WTC11 (cell line): ENCODE data around the gene TNRC18.

ENCODE experiments used
- AFF4 ChIP-seq: sonication (generic); formaldehyde crosslinking; IDR thresholded peaks from 2 replicates; pipeline ENCODE4 v1.8.1; 2023; ENCODE audit warnings: mild to moderate bottlenecking, missing genetic modification reagents, borderline replicate concordance
- CTCF ChIP-seq: fragments of 200-600 bp; IDR thresholded peaks from 2 replicates; pipeline ENCODE4 v1.8.0; 2022; ENCODE audit warnings: antibody characterized with exemption
- ESRRA ChIP-seq: sonication (generic); formaldehyde crosslinking; IDR thresholded peaks from 2 replicates; pipeline ENCODE4 v1.8.1; 2022; ENCODE audit warnings: mild to moderate bottlenecking, missing genetic modification reagents, borderline replicate concordance
- IRF1 ChIP-seq: sonication (generic); formaldehyde crosslinking; IDR thresholded peaks from 2 replicates; pipeline ENCODE4 v1.8.0; 2023; ENCODE audit warnings: missing genetic modification reagents
- IRF2 ChIP-seq: sonication (generic); formaldehyde crosslinking; IDR thresholded peaks from 2 replicates; pipeline ENCODE4 v1.8.0; 2022; ENCODE audit warnings: low read depth, missing genetic modification reagents, borderline replicate concordance
- MAX ChIP-seq: sonication (generic); formaldehyde crosslinking; IDR thresholded peaks from 2 replicates; pipeline ENCODE4 v1.8.0; 2022; ENCODE audit warnings: mild to moderate bottlenecking, missing genetic modification reagents
- NR3C1 ChIP-seq: sonication (generic); formaldehyde crosslinking; conservative IDR thresholded peaks from 2 replicates; pipeline ENCODE4 v1.8.1; 2023; ENCODE audit warnings: low read depth, mild to moderate bottlenecking, missing genetic modification reagents
- TF ChIP-seq, protein P1 (sequence below): sonication (generic); formaldehyde crosslinking; conservative IDR thresholded peaks from 2 replicates; pipeline ENCODE4 v1.8.1; 2023; ENCODE audit warnings: mild to moderate bottlenecking, low read depth, missing genetic modification reagents, moderate library complexity

DNA sequence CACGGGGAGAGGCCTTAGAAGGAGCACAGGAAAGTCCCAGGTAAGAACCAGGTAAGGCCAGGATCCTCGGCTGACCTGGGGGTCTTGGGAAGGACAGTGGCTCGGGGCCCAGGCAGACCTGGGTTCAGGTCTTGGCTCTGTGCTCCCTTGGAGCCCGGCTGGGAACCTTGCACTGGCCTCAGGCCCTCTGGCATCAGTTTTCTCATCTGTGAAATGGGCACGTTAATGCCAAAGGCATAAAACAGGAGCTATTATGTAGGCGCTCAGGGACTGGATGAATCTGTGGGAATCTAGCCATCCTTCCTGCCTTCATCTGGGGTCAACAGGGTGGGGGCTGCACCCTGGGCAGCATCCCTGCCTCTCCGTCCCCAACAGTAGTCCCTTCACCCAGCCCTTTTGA, 149.2 kb downstream of the TNRC18 start:
- TF ChIP-seq CTCF: no peak
- no peak for TF ChIP-seq NR3C1 (CRISPR knock-in tag)
- TF ChIP-seq, protein P1, sequence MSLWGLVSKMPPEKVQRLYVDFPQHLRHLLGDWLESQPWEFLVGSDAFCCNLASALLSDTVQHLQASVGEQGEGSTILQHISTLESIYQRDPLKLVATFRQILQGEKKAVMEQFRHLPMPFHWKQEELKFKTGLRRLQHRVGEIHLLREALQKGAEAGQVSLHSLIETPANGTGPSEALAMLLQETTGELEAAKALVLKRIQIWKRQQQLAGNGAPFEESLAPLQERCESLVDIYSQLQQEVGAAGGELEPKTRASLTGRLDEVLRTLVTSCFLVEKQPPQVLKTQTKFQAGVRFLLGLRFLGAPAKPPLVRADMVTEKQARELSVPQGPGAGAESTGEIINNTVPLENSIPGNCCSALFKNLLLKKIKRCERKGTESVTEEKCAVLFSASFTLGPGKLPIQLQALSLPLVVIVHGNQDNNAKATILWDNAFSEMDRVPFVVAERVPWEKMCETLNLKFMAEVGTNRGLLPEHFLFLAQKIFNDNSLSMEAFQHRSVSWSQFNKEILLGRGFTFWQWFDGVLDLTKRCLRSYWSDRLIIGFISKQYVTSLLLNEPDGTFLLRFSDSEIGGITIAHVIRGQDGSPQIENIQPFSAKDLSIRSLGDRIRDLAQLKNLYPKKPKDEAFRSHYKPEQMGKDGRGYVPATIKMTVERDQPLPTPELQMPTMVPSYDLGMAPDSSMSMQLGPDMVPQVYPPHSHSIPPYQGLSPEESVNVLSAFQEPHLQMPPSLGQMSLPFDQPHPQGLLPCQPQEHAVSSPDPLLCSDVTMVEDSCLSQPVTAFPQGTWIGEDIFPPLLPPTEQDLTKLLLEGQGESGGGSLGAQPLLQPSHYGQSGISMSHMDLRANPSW (CRISPR knock-in tag): no peak
- no peak for TF ChIP-seq AFF4 (CRISPR knock-in tag)
- no peak for TF ChIP-seq MAX (CRISPR knock-in tag)
- TF ChIP-seq IRF2: no peak
- TF ChIP-seq IRF1 (CRISPR knock-in tag): no peak
- no peak for TF ChIP-seq ESRRA
